ENCODE results near the gene BCL2L12.

The BCL2L12 gene

DNA sequence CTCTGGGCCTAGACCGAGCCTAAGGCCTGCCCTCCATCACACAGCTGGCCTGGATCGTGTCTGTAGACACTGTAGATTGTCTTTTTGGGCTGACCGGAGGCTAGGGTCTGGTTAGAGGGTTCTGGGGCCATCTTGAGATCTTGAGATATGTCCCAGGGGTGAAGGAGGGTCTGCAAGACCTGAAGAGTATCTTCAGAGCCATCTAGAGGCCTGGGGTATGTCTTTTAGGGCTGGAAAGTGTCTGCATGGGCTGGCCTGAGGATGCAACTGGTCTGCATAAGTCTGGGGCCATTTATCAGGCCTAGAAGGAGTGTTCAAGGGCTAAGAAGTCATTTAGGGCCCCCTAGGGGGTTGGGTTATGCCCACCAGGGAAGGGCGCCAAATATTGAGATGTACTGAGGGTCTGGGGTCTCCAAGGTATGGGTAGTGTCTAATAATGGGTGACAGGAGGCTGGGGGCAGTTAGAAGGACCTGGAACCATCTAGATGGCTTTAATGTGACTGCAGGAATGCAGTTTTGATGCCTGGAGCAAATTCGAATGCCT is 23.2 kb upstream of the BCL2L12 start:
- DNase-seq (ENCODE audit: low spot score): peak; percentile 20

DNA sequence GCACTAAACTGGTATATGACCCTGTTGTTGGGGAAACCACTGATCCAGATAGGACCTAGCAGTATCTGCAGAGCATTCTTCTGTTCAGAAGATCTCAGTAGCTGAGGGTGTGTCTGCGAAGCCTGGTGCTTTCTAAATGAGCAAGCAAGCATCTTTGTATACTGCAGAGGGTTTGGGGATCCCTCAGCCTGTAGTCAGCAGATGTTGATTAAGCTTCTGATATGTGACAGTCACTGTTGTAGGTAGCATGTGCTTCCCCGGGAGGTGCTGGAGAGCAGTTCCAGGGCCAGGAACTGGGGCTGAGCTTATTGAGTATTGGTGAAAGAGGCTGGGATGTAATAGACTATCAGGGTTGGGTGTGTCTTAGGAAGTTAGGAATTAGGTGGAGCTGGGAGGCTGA is 22.3 kb upstream of the BCL2L12 start:
- DNase-seq (ENCODE audit: low spot score): no peak

DNA sequence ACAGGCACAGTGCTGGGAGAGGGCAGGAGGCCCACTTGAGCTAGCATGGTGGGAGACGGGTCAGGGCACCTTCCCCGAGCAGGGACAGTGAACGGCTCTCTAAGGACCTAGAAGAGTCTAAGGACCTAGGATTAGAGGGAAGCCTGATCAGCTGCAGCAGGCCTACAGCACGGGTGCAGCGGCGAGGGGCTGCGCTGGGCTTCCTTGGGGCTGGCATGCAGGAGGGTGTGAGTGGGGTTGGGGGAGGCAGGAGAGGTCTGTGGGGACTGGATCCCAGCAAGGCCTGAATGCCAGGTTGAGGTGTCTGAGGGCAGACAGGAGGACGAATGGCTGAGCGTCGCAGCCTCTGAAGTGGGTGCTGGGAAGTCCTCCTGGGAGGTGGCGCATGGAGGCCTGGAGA is 20.1 kb upstream of the BCL2L12 start:
- no peak for DNase-seq (ENCODE audit: low spot score)

DNA sequence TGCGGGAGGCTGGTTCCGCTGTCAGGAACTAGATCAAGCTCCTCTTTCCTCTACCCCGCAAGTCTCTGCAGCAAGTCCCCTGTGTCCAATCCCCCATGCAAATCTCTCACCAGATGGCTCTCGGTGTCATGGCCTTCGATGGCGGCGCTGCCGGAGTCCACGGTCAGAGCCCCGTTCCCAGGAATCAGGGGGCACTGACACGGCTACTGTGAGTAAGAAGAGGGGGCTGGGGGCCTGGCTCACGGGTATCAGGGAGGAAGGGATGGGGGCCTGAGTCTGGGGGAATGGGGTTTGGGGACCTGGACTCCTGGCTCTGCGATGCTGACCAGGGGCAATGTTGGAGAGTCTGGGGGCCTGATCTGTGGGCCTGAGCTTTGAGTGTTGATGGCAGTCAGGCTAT is 19.7 kb upstream of the BCL2L12 start:
- DNase-seq (ENCODE audit: low spot score): no peak

DNA sequence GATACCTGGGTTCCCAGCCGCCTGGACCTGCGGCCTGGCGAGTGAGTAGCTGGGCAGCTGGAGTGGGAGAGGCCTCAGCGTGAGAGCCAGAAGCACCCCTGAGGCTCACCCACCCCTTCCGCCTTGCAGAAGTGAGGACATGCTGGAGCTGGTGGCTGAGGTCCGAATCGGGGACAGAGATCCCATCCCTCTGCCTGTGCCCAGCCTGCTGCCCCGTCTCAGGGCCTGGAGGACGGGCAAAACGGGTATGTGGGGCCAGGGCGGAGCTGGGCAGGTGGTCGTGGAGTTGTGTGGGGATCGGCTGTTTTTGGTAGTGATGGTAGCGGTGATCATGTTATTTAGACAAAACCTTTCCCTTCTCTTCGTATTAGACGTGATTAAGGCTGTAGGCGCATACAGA is 19.1 kb upstream of the BCL2L12 start:
- no peak for DNase-seq (ENCODE audit: low spot score)

DNA sequence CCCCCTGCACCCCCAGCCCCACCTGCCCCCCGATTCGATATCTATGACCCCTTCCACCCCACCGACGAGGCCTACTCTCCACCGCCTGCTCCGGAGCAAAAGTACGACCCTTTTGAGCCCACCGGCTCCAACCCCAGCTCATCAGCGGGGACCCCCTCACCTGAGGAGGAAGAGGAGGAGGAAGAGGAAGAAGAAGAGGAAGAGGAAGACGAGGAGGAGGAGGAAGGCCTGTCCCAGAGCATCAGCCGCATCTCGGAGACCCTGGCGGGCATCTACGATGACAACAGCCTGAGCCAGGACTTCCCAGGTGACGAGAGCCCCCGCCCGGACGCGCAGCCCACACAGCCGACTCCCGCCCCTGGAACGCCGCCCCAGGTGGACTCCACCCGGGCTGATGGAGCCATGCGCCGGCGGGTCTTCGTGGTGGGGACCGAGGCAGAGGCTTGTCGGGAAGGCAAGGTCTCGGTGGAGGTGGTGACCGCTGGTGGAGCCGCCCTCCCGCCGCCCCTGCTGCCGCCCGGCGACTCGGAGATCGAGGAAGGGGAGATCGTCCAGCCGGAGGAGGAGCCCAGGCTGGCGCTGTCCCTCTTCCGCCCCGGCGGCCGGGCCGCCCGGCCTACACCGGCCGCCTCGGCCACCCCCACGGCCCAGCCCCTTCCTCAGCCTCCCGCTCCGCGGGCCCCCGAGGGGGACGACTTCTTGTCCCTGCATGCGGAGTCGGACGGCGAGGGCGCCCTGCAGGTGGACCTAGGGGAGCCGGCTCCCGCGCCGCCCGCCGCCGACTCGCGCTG is 14.5 kb upstream of the BCL2L12 start:
- no peak for DNase-seq (ENCODE audit: low spot score)

DNA sequence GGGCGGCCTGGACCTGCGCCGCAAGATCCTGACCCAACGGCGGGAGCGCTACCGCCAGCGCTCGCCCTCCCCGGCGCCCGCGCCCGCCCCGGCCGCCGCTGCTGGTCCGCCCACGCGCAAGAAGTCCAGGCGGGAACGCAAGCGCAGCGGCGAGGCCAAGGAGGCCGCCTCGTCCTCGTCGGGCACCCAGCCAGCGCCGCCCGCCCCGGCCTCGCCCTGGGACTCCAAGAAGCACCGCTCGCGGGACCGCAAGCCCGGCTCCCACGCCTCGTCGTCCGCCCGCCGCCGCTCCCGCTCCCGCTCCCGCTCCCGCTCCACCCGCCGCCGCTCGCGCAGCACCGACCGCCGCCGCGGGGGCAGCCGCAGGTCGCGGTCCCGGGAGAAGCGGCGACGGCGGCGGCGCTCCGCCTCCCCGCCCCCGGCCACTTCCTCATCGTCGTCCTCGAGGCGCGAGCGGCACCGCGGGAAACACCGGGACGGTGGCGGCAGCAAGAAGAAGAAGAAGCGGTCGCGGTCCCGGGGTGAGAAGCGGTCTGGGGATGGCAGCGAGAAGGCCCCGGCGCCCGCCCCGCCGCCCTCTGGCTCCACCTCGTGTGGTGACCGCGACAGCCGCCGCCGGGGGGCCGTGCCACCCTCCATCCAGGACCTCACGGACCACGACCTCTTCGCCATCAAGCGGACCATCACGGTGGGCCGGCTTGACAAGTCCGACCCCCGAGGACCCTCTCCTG is 13.7 kb upstream of the BCL2L12 start:
- DNase-seq (ENCODE audit: low spot score): no peak

DNA sequence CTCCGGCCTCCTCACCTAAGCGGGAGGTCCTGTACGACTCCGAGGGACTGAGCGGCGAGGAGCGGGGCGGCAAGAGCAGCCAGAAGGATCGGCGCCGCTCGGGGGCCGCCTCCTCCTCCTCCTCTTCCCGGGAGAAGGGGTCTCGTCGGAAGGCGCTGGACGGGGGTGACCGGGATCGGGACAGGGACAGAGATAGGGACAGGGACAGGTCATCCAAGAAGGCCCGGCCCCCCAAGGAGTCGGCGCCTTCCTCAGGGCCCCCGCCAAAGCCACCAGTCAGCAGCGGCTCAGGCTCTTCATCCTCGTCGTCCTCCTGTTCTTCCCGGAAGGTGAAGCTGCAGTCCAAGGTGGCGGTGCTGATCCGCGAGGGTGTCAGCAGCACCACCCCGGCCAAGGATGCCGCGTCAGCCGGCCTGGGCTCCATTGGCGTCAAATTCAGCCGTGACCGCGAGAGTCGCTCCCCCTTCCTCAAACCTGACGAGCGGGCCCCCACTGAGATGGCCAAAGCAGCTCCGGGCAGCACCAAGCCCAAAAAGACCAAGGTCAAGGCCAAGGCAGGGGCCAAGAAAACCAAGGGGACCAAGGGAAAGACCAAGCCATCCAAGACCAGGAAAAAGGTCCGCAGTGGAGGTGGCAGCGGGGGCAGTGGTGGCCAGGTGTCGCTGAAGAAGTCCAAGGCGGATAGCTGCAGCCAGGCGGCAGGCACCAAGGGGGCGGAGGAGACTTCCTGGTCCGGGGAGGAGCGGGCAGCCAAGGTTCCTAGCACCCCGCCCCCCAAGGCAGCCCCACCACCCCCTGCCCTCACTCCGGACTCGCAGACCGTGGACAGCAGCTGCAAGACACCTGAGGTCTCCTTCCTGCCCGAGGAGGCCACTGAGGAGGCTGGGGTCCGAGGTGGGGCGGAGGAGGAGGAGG is 12.9 kb upstream of the BCL2L12 start:
- DNase-seq (ENCODE audit: low spot score): no peak

DNA sequence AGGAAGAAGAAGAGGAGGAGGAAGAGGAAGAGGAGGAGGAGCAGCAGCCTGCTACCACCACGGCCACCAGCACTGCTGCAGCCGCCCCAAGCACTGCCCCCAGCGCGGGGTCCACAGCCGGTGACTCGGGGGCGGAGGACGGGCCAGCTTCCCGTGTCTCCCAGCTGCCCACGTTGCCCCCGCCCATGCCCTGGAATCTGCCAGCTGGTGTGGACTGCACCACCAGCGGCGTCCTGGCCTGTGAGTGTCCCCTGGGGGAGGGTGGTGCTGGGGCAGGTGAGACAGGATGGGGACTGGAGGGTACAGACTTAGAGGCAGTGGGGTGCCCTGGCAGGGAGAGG is 12.3 kb upstream of the BCL2L12 start:
- DNase-seq (ENCODE audit: low spot score): no peak

DNA sequence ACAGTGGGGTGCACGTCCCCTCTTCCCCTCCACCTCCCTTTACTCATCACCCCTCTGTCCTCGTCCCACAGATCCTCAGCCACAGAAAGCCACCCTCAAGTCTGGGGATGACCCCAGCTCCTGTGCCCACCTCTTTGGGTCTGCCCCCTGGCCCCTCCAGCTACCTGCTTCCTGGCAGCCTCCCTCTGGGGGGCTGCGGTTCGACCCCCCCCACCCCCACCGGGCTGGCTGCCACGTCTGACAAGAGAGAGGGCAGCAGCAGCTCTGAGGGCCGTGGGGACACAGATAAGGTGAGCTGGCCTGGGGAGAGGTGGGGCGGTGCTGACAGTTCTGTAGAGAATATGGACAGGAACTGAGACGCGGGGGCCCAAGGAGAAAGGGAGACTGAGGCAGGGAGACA is 11.2 kb upstream of the BCL2L12 start:
- no peak for DNase-seq (ENCODE audit: low spot score)

DNA sequence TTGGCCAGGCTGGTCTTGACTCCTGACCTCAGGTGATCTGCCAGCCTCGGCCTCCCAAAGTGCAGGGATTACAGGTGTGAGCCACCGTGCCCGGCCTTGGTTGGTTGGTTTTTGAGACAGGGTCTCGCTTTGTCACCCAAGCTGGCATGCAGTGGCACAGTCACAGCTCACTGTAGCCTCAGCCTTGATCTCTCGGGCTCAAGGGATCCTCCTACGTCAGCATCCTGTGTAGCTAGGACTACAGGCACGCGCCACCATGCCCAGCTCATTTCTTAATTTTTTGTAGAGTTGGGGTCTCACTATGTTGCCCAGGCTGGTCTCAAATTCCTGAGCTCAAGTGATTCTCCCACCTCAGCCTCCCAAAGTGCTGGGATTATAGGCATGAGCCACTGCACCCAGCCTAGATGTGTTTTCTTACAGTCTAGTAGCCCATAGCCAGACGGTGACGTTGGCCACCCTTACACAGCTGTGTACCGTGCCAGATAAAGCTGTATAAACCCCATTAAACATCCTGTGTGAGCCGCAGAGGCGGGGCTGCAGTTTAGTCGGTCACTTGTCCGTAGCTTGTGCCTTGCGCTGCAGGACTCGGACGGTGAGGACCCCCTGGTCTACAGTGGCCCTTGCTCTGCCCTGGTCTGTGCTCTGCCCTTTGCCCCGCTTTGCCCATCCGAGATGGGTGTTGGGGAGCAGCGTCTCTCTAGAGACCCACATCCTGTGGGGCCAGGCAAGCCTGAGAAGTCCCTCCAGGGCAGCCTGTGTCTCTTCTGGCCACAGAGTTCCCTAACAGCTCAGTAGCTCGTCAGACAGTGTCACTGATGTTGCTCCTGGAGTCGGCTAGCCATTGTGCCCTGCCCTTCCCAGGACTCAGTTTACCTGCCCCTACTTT is 9.9 kb upstream of the BCL2L12 start:
- no peak for DNase-seq (ENCODE audit: low spot score)

DNA sequence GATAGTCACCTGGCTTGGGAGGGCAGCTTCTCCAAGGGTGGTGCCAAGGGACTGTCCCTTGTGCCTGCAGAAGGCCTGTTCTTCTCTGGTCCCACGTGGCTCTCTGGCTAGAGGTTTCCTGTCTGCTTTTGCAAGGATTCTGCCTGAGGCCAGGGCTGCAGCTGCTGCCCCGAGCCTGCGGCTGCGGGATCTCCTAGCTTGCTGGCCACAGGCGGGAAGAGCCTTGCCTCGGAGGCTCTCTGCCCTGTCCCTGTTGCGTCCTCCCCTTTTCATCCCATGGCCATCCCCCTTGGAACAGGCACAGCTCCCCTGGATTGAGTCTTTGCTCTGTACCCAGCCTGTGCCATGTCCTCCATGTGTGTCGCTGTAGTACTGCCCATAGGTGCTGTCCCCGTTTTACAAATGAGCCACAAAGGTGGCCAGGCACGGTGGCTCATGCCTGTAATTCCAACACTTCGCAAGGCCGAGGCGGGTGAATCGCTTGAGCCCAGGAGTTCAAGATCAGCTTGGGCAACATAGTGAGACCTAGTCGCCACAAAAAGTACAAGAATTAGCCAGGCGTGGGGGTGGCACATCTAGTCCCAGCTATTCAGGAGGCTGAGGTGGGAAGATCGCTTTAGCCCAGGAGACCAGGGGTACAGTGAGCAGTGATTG is 9.2 kb upstream of the BCL2L12 start:
- no peak for DNase-seq (ENCODE audit: low spot score)

DNA sequence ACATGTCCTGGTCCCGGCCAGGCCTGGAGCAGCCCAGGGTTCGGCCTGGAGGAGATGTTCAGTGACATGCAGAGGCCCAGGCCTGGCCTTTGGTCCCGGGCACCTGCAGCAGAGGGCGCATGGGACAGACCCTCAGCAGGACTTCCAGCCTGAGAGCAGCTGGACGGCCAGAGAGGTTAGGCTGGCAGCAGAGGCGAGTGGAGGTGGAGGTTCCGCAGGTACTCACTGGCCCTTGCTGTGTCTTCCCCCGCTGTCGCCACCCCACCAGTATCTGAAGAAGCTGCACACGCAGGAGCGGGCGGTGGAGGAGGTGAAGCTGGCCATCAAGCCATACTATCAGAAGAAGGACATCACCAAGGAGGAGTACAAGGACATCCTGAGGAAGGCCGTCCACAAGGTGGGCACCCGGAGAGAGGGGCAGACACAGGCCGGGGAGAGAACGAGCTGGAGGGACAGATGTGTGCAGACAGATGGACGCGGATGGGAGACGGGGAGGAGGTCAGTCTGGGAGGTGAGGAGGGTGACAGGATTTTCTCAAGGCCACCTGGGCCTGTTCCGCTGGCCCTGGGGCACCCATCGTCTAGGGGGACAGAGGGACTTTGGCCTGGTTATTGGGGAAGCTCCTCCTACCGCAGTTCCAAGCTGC is 8.1 kb upstream of the BCL2L12 start:
- DNase-seq (ENCODE audit: low spot score): no peak

DNA sequence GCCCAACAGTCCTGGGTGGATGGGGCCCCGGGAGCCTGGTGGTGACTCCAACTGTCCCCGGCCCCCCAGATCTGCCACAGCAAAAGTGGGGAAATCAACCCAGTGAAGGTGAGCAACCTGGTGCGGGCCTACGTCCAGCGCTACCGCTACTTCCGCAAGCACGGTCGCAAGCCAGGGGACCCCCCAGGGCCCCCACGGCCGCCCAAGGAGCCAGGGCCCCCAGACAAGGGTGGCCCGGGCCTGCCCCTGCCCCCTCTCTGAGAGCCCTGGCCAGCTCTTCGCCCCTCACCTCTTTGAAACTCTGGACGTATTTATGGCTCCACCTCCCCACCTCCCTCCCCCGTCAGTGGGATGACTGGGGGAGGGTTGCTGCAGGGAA is 7.6 kb upstream of the BCL2L12 start:
- DNase-seq (ENCODE audit: low spot score): no peak

DNA sequence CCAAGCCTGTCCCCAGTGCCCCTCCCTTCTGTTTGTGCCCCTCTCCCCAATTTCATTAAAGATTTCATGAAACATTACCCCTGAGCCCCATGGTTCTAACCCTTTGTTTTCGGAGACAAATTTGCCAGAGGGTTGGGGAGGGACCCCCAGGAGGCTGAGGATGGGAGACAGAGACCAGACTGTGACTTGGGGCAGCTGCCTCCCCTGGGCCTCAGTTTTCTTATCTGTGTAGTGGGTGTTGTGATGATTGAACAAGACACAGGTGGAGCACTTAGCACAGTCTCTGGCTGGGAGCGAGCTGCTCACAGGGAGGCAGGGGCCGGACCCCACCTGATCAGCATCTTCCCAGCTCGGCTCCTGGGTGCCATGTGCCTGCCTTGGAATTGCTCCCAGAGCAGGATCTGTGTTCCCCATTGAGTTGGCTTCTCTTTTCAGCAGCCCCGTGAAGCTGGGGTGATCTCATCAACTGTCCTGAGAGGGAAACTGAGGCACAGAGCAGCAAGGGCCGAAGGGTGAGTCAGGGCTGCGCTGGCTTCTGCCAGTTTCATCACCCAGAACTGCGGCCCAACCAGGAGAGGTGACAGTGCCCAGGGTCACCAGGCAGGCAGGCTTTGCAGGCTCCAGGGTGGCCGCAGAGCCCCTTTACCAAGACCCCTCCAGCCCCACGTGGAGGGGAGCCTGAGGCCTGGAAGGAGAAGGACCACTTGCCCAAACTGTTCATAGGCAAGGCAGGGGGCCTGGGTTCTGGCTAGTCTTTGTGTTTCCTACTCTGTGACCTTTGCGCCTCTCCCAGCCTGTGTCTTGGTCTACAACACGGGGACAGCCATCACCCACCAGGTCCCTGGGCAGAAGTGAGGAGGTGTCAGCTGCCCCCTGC is 6.9 kb upstream of the BCL2L12 start:
- no peak for DNase-seq (ENCODE audit: low spot score)

DNA sequence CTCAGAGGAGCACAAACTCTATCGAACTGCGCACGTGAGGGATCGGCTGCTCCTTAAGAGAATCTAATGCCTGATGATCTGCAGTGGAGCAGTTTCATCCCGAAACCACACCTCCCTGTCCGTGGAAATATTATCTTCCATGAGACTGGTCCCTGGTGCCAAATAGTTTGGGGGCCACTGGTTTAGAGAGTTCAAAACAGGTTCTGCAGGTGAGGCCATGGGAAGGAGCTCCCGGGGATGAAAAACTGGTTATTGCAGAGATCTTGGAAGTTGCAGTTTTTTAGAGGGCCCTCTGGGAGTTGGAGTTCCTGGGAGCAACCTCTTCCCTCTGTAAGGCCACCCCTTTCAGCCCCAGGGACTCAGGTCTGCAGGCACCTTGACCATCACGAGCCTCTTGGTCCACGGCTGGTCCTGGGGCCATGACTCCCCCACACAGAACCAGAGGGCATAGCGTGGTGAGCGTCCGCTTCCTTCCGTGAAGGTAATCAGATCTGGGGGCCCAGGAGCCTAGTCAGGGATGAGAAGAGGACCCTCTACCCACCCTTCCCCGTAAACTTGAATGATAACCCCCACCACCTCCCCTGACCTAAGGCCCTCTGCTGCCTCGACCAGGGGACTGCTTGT is 5.3 kb upstream of the BCL2L12 start:
- DNase-seq (ENCODE audit: low spot score): no peak

DNA sequence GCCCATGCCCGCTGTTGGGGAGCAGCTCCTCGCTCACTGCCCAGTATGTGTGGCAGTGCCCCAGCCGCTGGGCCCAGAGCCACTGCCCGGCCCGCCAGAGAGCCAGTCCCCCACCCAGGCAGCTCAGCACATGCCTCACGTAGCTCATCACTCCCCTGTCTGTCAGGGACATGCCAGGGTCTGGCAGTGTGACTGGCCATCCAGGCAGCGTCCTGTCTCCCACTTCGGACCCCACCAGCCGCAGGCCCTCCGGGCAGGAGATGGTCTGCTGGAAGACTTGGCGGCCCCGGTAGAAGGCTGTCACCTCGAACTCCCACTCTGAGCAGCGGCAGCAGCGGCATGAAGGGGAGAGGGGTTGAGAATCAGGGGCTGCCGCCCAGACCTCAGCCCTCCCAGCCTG is 3.7 kb upstream of the BCL2L12 start:
- no peak for DNase-seq (ENCODE audit: low spot score)

DNA sequence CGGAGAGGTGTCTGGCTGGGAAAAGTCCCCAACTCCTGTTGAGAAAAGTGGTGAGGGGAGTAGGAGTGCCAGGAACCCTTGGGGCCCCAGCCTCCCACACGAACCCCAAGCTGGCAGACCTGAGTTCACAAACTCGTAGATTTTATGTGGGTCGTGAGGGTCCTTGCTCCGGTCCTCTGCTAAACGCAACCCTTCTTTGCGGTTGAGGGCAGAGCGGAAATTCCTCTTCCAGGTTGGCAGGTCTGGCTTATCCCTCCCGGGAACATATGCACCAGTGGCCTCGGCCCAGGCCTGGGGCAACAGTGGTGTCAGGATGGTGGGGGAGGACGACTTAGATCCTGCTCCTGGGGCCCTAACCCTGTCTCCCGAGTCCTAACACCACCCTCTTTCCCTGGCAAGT is 2.5 kb upstream of the BCL2L12 start:
- no peak for DNase-seq (ENCODE audit: low spot score)
